Naive thymus-derived CD4-positive, alpha-beta T cell (primary cell): ENCODE measurements around the gene ZNRF3. TPM values are rescaled to one million over a fixed set of nuclear protein-coding genes. Genes with fewer than 3 reads are reported as not detected.

ENCODE experiments used
- ATAC-seq: fragments of 150-1000 bp; cut with Tn5 transposase; 2 replicates; pipeline ENCODE4 v1.10.0; 2021; ENCODE audit warnings: mild to moderate bottlenecking, moderate library complexity
- CTCF ChIA-PET: fragments of 350-600 bp; sonication (Branson Sonifier 250); formaldehyde crosslinking; loops from one replicate; lab custom pipeline; 2021; ENCODE audit warnings: antibody characterized with exemption; lab: Charles Lee
- POLR2A ChIA-PET: fragments of 350-600 bp; sonication (Branson Sonifier 250); formaldehyde crosslinking; loops from one replicate; lab custom pipeline; 2021; ENCODE audit warnings: antibody characterized with exemption, inconsistent platforms; lab: Charles Lee
- DNase-seq, 9 donors: peaks; one replicate each; pipeline versions ENCODE4 v3.0.0 to v3.0.0-alpha.2; 2020 to 2022; ENCODE audit warnings: mixed read lengths in 1 of 9
- H3K27ac ChIP-seq: one replicate; pipeline ENCODE4 v1.7.0; 2013; ENCODE audit warnings: mild to moderate bottlenecking, low read depth, low read length, moderate library complexity
- H3K27me3 ChIP-seq, 2 donors: one replicate each; pipeline ENCODE4 v1.7.0; 2013; ENCODE audit warnings: low read length in 2 of 2, mild to moderate bottlenecking in 2 of 2, moderate library complexity in 2 of 2; ENCODE audit not compliant: control insufficient read depth in 2 of 2, insufficient read depth in 2 of 2
- H3K36me3 ChIP-seq, 3 experiments: 1 replicate in 2 of 3; 2 replicates in 1 of 3; pipeline ENCODE4 v1.7.0; 2013; ENCODE audit warnings: low read length in 3 of 3, mild to moderate bottlenecking in 3 of 3, moderate library complexity in 1 of 3; ENCODE audit not compliant: insufficient read depth in 3 of 3, control insufficient read depth in 2 of 3
- H3K4me1 ChIP-seq, 2 donors: one replicate each; pipeline ENCODE4 v1.7.0; 2013; ENCODE audit warnings: low read length in 2 of 2, mild to moderate bottlenecking in 2 of 2, moderate library complexity in 1 of 2; ENCODE audit not compliant: control insufficient read depth in 2 of 2, insufficient read depth in 2 of 2
- H3K4me3 ChIP-seq: 2 replicates; pipeline ENCODE4 v1.7.0; 2013; ENCODE audit warnings: mild to moderate bottlenecking, low read length
- H3K9me3 ChIP-seq, 3 experiments: 1 replicate in 2 of 3; 2 replicates in 1 of 3; pipeline ENCODE4 v1.7.0; 2013; ENCODE audit warnings: low read length in 3 of 3; ENCODE audit not compliant: control insufficient read depth in 2 of 3
- H3K27ac Mint-ChIP-seq, 9 donors: one replicate each; pipeline ENCODE4 v1.8.0; 2020 to 2022; ENCODE audit warnings: mixed read lengths in 9 of 9, mild to moderate bottlenecking in 8 of 9, moderate library complexity in 5 of 9, inconsistent platforms in 2 of 9
- H3K27me3 Mint-ChIP-seq, 5 donors: one replicate each; pipeline ENCODE4 v1.8.0; 2021 to 2022; ENCODE audit warnings: mixed read lengths in 5 of 5, mild to moderate bottlenecking in 1 of 5
- H3K36me3 Mint-ChIP-seq, 5 donors: one replicate each; pipeline ENCODE4 v1.8.0; 2020 to 2022; ENCODE audit warnings: mixed read lengths in 5 of 5, mild to moderate bottlenecking in 3 of 5, inconsistent platforms in 1 of 5
- H3K4me1 Mint-ChIP-seq, 7 donors: one replicate each; pipeline ENCODE4 v1.8.0; 2020 to 2022; ENCODE audit warnings: mixed read lengths in 7 of 7, mild to moderate bottlenecking in 3 of 7, inconsistent platforms in 1 of 7
- H3K4me3 Mint-ChIP-seq, 10 donors: one replicate each; pipeline ENCODE4 v1.8.0; 2020 to 2022; ENCODE audit warnings: mild to moderate bottlenecking in 10 of 10, mixed read lengths in 10 of 10, moderate library complexity in 6 of 10, inconsistent platforms in 2 of 10
- H3K9me3 Mint-ChIP-seq, 11 donors: one replicate each; pipeline ENCODE4 v1.8.0; 2020 to 2022; ENCODE audit warnings: mixed read lengths in 11 of 11, mild to moderate bottlenecking in 4 of 11, inconsistent platforms in 1 of 11, moderate library complexity in 1 of 11
- intact Hi-C, 2 donors: fragments of 100-400 bp; cut with micrococcal nuclease; formaldehyde crosslinking; loops; one replicate each; pipeline ENCODE4 v1.15.1; 2023
- polyA plus RNA-seq, 2 donors: library from polyadenylated mRNA; unstranded; fragments of 300-500 nt; fragmentation: Illumina TruSeq; gene quantifications; one replicate each; pipeline ENCODE4 v1.2.3, GENCODE V29; 2021
- total RNA-seq, 6 experiments: library from RNA in 5 of 6; stranded (reverse) in 5 of 6; gene quantifications; 1 replicate in 5 of 6; 2 replicates in 1 of 6; pipeline ENCODE4 v1.2.3 and lab custom pipeline; 2021 to 2026

The ZNRF3 gene
- total and polyA plus RNA-seq, 7 experiments from 2014 or later: 0.22 to 0.98 (median 0.63) TPM

DNA sequence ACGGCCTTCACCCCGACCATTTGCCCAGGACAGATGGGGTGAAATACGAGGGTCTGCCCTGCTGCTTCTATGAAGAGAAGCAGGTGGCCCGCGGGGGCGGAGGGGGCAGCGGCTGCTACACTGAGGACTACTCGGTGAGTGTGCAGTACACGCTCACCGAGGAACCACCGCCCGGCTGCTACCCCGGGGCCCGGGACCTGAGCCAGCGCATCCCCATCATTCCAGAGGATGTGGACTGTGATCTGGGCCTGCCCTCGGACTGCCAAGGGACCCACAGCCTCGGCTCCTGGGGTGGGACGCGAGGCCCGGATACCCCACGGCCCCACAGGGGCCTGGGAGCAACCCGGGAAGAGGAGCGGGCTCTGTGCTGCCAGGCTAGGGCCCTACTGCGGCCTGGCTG, 167.1 kb downstream of the ZNRF3 start:
- no peak overlapping the region for H3K4me3 Mint-ChIP-seq
- Histone ChIP-seq H3K36me3 (peaks cover 0 to 5% (median 0%) of the 10 kb centered on the region in 3 experiments), H3K27ac (no peak overlapping the region), H3K9me3 (no peaks in the 10 kb centered on the region), H3K27me3 (no peaks in the 10 kb centered on the region), H3K4me3 (no peak overlapping the region), H3K4me1 (no peaks in the 10 kb centered on the region)
- POLR2A ChIA-PET: interaction anchor here (0.6 kb wide), 1 partner anchor 27 kb away, joined by 3 read pairs; no protein-coding TSS in a partner anchor
- H3K27me3 Mint-ChIP-seq: peaks cover 0 to 3% (median 0%) of the 10 kb centered on the region in 5 donors
- CTCF ChIA-PET: interaction anchor here (0.6 kb wide), 2 partner anchors 190 to 191 kb away, joined by 3 read pairs; no protein-coding TSS in a partner anchor
- intact Hi-C loops: no loop called here
- H3K4me1 Mint-ChIP-seq: peaks cover 0 to 1% (median 0%) of the 10 kb centered on the region in 7 donors
- no peak overlapping the region for H3K27ac Mint-ChIP-seq
- peaks cover 0 to 9% (median 3%) of the 10 kb centered on the region in 5 donors for H3K36me3 Mint-ChIP-seq
- DNase-seq (no peak), ATAC-seq (no peak)
- H3K9me3 Mint-ChIP-seq: no peaks in the 10 kb centered on the region

DNA sequence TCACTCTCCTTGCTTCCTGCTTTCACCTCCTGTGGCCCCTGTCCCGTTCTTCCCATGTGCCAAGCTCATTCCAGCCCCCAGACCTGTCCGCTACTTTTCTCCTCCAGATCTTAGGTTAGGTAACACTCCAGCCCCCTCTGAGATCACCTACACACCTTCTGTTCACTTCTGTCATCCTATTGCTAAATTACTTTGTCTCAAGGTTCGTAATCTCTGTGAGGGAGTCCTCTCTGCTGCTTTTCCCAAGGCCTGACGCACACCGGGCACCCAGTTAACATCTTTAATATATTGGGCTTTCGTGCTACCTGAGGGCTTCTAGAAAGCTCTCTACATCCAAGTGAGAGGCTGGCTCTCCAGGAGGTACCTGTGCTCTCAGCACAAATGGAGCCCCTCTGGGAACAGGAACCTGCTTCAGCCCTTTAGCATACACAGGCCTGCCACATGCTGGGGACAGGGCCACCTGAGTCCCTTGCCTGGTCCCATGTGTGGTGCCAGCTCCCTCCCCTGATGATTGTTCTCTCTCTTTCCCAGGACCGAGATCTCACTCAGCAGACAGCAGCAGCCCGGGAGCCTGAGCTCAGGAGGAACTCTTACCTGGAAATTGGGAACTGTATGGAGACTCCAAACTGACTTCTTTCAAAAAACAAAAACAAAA, 169.8 kb downstream of the ZNRF3 start:
- Histone ChIP-seq H3K4me3 (no peak overlapping the region), H3K36me3 (peaks cover 0 to 5% (median 0%) of the 10 kb centered on the region in 3 experiments), H3K9me3 (no peaks in the 10 kb centered on the region), H3K27me3 (no peaks in the 10 kb centered on the region), H3K27ac (no peak overlapping the region), H3K4me1 (no peaks in the 10 kb centered on the region)
- ATAC-seq: no peak
- Mint-ChIP-seq H3K9me3 (no peaks in the 10 kb centered on the region), H3K27ac (no peak overlapping the region), H3K4me1 (peaks cover 0 to 1% (median 0%) of the 10 kb centered on the region in 7 donors), H3K4me3 (no peak overlapping the region), H3K27me3 (peaks cover 0 to 7% (median 0%) of the 10 kb centered on the region in 5 donors), H3K36me3 (peaks cover 0 to 9% (median 0%) of the 10 kb centered on the region in 5 donors)
- DNase-seq: no peak
- intact Hi-C loops: no loop called here
- ChIA-PET POLR2A (no interaction called here), CTCF (interaction anchor here (0.6 to 1.7 kb wide), 2 partner anchors 13 to 1026 kb away, joined by 3 read pairs; no protein-coding TSS in a partner anchor)

- Mint-ChIP-seq H3K4me3 (no peak overlapping the region), H3K4me1 (peaks cover 0 to 1% (median 0%) of the 10 kb centered on the region in 7 donors), H3K9me3 (no peaks in the 10 kb centered on the region), H3K27me3 (peaks cover 0 to 16% (median 4%) of the 10 kb centered on the region in 5 donors), H3K27ac (no peak overlapping the region), H3K36me3 (peaks cover 0 to 3% (median 0%) of the 10 kb centered on the region in 5 donors)
- no peak for ATAC-seq
- Histone ChIP-seq H3K27ac (no peak overlapping the region), H3K4me1 (no peaks in the 10 kb centered on the region), H3K36me3 (peaks cover 0 to under 1% (median 0%) of the 10 kb centered on the region in 3 experiments), H3K27me3 (no peaks in the 10 kb centered on the region), H3K4me3 (no peak overlapping the region), H3K9me3 (no peaks in the 10 kb centered on the region)
- DNase-seq: no peak
- intact Hi-C loops: no loop called here
- ChIA-PET CTCF (interaction anchor here (1.7 kb wide), 1 partner anchor 14 kb away, joined by 3 read pairs; no protein-coding TSS in a partner anchor), POLR2A (no interaction called here)
Measured at GRCh38 chr22:29054251-29054767, 170.9 kb downstream of the ZNRF3 start.

DNA sequence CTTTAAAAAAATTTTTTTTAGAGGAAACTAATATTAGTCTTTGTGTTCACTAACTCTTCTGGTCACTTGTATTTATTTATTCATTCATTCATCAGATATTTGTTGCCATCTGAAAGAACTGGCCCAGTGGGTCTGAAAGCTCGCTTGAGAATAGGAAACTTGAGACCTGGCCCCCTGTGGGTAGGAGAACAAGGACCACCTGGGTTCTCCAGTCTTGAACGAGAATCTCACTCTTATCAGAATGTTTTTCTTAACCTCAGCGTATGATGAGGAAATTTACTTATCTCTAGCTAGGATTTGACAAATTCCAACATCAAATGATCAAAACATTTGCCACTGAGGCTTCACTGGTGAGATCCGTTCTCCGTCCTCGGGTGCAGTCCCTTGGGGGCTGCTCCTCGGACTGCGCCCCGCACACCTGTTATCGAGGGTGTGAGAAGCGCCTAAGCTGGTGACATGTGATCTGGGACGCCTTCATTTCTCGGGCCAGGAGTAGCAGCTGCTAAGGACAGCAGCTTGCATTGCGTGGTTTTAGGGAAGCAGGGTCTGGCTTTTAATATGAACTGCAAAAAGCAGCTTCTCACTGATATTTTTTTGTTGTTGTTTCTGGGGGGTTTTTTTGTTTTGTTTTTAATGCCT, 171.9 kb downstream of the ZNRF3 start:
- Histone ChIP-seq H3K27ac (no peak overlapping the region), H3K4me1 (no peaks in the 10 kb centered on the region), H3K4me3 (no peak overlapping the region), H3K36me3 (no peaks in the 10 kb centered on the region), H3K9me3 (no peaks in the 10 kb centered on the region), H3K27me3 (no peaks in the 10 kb centered on the region)
- peaks cover 0 to 1% (median 0%) of the 10 kb centered on the region in 7 donors for H3K4me1 Mint-ChIP-seq
- no peaks in the 10 kb centered on the region for H3K36me3 Mint-ChIP-seq
- no peaks in the 10 kb centered on the region for H3K9me3 Mint-ChIP-seq
- peaks cover 0 to 22% (median 11%) of the 10 kb centered on the region in 5 donors for H3K27me3 Mint-ChIP-seq
- ChIA-PET POLR2A (no interaction called here), CTCF (interaction anchor here (0.6 to 1.3 kb wide), 3 partner anchors 15 to 455 kb away, joined by 3 to 4 read pairs (median 3); no protein-coding TSS in a partner anchor)
- no peak for ATAC-seq
- intact Hi-C loops: no loop called here
- no peak for DNase-seq
- no peak overlapping the region for H3K27ac Mint-ChIP-seq
- H3K4me3 Mint-ChIP-seq: no peak overlapping the region

DNA sequence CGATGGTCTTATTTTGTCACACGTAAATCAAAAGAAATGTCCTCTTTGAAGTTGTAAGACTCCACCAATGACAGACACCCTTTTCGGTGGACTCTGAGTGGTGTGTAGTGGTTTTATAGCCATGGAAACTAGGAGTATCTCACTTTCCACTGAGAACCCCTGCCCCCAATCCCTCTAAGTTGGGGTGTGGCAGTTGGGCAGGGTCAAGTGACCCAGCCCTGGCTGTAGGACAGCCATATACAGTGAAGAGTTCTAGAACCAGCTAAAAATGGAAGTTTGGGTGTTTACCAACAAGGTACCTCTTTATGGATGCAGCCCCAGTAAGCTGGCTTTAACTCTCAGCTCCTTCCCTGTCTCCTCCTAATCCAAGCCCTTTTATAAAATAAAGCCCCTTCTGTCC, 173.1 kb downstream of the ZNRF3 start:
- H3K9me3 ChIP-seq: no peaks in the 10 kb centered on the region
- no peaks in the 10 kb centered on the region for H3K9me3 Mint-ChIP-seq
- H3K36me3 Mint-ChIP-seq: no peaks in the 10 kb centered on the region
- ATAC-seq (no peak), DNase-seq (no peak)
- no peaks in the 10 kb centered on the region for H3K36me3 ChIP-seq
- no peak overlapping the region for H3K27ac Mint-ChIP-seq
- ChIA-PET CTCF (interaction anchor here (1.2 kb wide), 1 partner anchor 16 kb away, joined by 3 read pairs; no protein-coding TSS in a partner anchor), POLR2A (no interaction called here)
- intact Hi-C loops: no loop called here
- no peaks in the 10 kb centered on the region for H3K27me3 ChIP-seq
- H3K4me1 ChIP-seq: no peaks in the 10 kb centered on the region
- H3K27ac ChIP-seq: no peak overlapping the region
- H3K4me1 Mint-ChIP-seq: peaks cover 0 to 1% (median 0%) of the 10 kb centered on the region in 7 donors
- H3K4me3 Mint-ChIP-seq: no peak overlapping the region
- peaks cover 0 to 32% (median 18%) of the 10 kb centered on the region in 5 donors for H3K27me3 Mint-ChIP-seq
- no peak overlapping the region for H3K4me3 ChIP-seq

DNA sequence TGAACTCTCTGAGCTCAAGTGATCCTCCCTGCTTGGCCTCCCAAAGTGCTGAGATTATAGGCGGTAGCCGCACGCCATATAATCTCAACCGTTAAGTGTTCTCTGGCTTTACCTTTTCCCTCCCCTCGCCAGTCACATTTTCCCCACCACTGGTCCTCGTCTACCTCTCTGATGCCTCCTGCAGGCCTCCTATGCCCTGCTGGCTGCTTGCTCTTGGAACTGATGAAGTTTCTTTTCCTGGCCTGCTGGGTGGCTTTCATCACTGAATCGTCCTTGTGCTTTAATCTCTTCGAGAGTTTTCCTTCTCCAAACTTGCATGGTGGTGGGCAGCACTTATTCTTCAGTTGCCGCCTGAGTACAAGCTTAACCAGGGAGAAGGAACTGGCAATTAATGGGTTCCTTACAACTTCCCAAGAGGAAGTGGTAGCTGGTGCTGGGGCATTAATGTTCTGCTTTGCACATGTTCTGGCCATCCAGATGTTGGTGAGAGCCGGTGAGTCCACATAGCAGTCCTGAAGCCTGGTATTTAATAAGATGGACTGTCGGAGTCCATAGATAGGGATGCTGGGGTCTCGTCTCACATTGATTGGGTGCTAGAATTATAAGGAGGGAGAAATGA, 177.0 kb downstream of the ZNRF3 start:
- H3K27ac Mint-ChIP-seq: no peak overlapping the region

More for the DNA sequence above, 177.0 kb downstream of the ZNRF3 start:
- POLR2A ChIA-PET: no interaction called here
- H3K27ac ChIP-seq: no peak overlapping the region
- no peak overlapping the region for H3K4me3 Mint-ChIP-seq
- intact Hi-C loops: no loop called here
- no peak overlapping the region for H3K4me3 ChIP-seq
- CTCF ChIA-PET: no interaction called here
- H3K4me1 ChIP-seq: no peaks in the 10 kb centered on the region
- H3K27me3 ChIP-seq: no peaks in the 10 kb centered on the region
- peaks cover 0 to 5% (median 4%) of the 10 kb centered on the region in 7 donors for H3K4me1 Mint-ChIP-seq
- H3K9me3 Mint-ChIP-seq: no peaks in the 10 kb centered on the region
- peaks cover 0 to 57% (median 22%) of the 10 kb centered on the region in 5 donors for H3K27me3 Mint-ChIP-seq
- H3K36me3 ChIP-seq: no peaks in the 10 kb centered on the region
- ATAC-seq (no peak), DNase-seq (no peak)
- H3K9me3 ChIP-seq: no peaks in the 10 kb centered on the region
- no peaks in the 10 kb centered on the region for H3K36me3 Mint-ChIP-seq
